Measurements from ENCODE around the gene TNNI3K.

The TNNI3K gene

DNA sequence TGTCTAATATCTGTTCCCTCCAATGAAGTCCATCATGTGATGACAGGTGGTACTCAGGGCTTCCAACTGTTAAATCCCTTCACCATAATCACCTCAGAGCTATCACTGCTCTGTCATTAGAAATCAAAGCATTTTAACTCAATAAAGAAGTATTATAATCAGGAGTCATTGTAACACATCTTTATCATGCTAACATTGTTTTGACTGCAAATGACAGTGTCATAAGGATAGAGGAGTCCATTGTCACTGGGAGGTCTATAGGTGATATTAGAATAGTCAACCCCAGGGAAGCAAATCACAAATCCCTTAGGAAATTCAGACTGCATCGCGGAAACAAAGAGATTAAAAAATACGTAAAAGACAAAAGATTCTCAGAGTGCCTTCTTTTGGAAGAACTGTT is 246.4 kb downstream of the TNNI3K start:
- no peak for DNase-seq (ENCODE audit: extremely low read depth in 1 of 2, low read depth in 1 of 2)

DNA sequence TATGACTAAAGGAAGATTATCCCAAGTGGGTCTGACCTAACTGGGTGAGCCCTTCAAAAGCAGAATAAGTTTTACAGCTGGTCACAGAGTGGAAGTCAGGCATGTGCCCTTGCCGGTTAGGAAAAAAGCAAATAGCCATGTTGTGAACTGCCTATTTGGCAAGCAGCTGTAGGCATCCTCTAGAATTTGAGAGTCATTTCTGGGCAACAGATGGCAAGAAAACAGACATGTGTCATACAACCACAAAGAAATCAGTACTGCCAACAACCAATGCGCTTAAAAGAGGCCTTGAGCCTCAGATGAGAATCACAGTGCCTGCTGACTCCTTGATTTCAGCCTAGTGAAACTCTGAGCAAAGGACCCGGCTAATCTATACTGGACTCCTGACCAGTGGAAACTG is 250.4 kb downstream of the TNNI3K start:
- no peak for DNase-seq (ENCODE audit: extremely low read depth in 1 of 2, low read depth in 1 of 2)

DNA sequence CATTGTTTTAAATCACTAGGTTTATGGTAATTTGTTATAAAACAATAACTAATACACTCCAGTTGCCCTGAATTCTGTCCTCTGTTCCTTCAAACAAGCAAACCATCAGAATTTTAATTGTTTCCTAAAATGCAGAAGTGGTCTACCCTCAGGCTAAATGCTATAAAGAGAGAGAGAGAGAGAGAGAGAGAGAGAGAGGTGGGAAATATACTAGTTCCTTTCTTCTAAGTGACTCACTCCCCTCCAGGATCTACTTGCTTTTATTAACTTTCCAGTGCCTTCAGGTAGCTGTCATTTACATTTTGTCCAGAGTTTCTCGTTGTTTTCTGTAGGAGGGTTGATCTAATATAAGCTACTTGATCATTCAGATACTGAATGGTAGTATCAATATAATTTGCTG is 250.8 kb downstream of the TNNI3K start:
- DNase-seq (ENCODE audit: extremely low read depth in 1 of 2, low read depth in 1 of 2) = no peak

DNA sequence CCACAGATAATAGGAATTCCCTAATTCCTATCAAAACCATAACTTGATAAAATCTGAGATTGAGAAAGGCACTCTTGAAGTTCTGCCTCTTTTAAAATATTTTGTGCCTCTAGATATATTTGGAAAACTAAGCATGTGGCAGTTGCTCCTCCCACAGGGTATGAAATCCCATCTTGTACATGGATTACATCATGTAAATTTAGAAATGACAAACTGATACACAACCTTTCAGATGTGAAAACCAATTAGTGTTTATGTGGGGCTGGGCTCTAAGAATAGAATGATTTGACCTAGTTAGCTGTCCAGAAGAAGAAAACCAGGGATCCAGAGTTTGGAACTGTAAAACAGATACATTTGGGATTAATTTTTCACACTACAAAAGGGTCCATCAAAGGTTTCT is 261.5 kb downstream of the TNNI3K start:
- DNase-seq (ENCODE audit: extremely low read depth in 1 of 2, low read depth in 1 of 2) = no peak

DNA sequence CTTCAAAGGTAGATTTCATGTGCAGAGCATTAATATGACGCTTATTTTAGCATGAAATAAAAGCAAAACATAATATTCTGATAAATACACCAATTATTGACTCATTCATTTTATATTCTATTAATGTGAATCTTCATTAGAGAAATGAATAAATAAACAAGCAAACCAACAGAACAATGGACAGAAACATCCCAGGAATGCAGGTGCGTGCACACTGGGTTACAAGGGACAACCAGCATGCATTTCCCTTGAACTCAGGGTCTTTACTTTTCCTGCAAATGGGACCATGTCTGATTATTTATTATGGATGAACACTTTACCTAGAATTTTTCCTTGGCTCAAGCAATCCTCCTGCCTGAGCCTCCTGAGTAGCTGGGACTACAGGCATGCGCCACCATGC is 263.7 kb downstream of the TNNI3K start:
- DNase-seq (ENCODE audit: extremely low read depth in 1 of 2, low read depth in 1 of 2) = no peak

DNA sequence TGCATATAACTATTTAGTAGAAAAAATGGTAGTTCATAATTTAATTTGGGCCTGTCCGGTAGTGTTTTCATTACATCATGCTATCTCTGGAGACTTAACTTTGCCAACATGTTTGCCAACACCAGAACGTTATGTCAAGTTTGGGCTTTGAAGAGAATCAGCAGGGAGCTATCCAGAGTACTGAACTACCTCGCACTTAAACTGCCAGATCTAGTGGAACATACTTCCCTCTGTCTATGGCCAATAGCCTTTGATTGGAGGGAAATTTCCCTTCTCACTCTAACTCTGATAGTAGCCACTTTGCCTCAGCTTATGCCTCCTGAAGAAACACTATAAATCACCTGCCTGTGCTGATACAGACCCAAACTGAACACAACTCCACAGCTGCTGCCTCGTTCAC is 267.2 kb downstream of the TNNI3K start:
- DNase-seq (ENCODE audit: extremely low read depth in 1 of 2, low read depth in 1 of 2) = no peak

DNA sequence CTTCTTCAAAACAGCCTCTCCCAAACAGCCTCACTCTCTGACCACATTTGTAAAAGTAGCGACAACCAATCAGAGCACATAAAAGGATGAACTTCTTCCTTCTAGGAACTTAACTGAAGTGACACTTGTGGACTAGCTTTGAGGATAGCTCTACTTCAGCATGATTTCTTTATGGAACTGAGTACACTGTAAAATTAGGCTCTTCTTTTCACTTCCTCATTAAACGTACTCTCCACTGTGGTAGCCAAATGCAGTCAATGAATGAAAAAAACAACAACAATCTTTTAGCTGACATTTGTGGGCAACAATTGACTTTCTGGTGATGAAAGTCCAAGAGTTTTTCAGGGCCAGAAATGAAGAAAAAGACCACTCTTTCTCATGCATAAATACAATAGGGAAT is 267.7 kb downstream of the TNNI3K start:
- DNase-seq (ENCODE audit: extremely low read depth in 1 of 2, low read depth in 1 of 2) = no peak

DNA sequence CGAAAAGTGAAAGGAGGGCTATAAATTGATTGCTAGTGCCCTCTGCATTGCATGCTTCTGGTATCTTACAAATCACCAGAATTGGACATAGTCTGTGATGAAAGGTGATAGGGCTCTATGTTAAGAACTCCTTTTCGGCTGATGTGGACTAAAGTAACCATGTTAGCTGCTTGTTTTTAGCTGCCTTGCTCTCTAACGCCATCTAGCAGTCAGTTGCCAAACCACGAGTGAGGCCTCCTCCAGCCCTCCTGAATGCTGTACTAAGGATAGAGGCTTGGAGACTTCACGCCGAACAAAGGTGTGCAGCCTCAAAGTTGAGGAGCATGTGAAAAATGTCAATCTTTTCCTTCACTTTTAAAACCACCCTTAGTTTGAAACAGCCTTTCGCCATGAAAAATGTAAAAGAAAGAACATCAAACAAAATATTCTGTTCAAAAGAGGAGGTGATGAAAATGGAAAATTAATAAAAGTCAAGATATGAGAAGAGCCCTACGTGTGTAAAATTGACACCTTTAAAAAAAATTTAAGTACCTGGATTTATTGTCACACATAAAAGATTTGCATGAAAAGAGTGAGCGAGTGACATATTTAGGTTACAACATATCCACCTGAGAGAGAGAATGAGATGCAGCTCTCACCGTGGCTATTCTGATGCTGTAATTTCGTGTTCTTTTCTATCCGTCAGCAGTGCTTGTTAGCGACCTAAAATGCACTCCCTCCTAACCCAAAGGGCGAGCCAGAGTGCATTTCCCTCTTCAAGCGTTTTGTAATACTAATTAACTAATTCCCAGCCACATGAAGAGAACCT is 269.1 kb downstream of the TNNI3K start:
- DNase-seq (ENCODE audit: extremely low read depth in 1 of 2, low read depth in 1 of 2) = no peak

DNA sequence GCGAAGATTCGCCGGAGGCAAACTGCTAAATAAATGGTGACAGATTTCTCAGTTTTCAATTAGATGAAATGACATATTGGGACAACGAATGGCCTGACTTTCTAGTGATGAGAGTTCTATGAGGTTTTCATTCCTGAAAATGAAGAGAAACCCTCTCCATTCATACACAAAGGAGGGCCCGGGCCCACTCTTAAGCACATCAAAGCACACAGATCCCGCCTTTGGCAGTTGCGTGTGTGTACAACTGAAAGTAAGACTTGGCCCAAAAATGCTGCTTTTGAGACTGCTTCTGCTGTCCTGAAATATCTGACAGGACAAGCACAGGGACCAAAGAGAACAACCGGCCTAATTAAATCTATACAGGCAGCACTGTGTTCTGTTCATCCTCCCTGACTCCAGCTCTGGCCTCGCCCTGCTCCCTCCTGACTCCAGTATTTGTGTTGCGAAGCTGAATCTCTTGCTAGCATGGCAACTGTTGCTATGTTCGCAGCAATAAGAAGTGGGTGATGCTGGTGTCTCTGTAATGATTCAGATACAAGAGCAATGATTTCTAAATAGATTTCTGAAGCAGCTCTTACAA is 269.8 kb downstream of the TNNI3K start:
- DNase-seq (ENCODE audit: extremely low read depth in 1 of 2, low read depth in 1 of 2) = no peak

DNA sequence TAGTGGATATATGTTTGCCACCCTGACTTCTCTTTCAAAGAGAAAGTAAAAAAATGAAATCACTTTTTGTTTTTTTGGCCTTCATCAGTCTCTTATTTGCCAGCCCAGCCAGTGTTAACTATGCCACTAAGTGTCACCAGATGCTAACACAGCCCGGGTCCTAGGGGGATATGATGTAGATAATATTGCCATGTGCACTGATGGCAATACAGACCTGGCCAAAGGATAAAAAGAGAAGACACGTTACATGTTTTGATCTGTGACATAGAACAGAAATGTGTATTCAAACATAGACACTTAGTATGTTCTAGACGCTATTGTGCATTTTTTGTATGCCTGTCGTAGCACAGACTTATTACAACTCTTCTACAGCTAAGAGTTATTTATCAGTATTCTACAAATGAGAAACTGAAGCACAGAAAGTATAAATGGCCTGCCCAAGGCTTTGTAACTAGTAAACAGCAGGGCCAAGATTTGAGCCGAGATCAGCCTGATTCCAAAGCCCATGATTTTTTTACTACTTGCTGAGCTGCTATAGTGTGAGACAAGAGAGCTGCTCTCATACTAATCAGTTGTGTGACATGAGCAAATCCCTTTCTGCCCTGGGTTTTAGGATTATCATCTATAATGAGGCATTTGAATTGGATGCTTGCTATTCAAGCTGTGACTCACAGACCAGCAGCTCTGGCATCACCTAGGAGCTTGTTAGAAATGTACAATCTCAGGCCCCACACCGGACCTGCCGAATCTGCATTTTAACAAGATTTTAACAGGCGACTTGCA is 270.9 kb downstream of the TNNI3K start:
- DNase-seq (ENCODE audit: extremely low read depth in 1 of 2, low read depth in 1 of 2) = no peak

DNA sequence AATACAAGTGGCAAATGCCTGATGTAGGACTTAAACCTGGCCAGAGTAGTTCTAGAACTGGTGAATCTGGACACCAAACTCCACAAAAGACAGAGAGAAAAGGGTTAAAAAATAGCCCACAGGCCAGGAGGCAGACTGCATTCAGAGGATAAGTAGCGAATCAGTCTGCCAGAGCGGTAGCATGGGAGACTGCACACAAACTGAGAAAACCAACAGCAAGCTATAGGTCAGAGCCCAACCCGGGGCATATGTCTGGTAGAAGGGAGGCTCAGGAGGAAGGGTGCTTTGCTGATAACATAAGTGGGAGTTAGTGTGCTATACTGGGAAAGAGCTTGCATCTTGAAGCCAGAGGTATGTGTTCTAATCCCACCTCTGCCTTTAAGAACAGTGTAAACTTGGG is 273.3 kb downstream of the TNNI3K start:
- DNase-seq (ENCODE audit: extremely low read depth in 1 of 2, low read depth in 1 of 2) = no peak

DNA sequence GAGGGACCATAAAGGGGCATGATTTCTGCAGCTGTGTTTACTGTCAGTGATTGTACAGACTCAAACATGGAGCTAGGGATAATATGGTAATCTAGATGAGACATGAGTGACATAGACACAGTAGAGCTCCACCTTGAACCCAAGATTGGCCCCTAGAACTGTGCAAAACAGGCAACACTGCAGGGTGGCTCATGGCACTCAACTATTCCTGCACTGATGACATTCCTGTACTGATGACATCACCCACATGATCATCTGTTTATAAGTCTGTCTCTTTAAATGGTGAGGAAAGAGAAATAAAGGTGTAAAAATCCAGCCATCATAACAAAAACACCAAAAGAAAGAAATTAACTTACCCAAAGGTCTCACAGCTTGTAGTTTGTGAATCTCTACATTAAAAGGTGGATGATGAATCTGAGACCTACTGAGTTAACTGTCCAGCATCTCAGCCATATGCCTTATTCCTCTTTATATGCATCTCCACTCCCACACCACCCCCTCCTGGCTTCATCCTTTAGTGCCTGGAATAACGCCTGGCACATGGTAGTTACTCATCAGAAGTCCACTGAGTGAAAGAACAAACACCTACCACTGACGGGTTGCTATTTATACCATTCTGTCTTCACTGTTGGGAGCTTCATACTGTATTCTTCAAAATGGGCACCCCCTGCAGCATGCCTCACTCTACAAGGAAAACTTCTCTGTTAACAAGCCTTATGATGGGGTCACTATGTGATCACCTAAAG is 277.2 kb downstream of the TNNI3K start, which contains the start of gene LRRC53:
LRRC53 (minus strand) TSS at position 442 of the 746 bp plus-strand sequence. CDS start 29,262 bp downstream, outside the sequence.
- DNase-seq (ENCODE audit: extremely low read depth in 1 of 2, low read depth in 1 of 2) = no peak

DNA sequence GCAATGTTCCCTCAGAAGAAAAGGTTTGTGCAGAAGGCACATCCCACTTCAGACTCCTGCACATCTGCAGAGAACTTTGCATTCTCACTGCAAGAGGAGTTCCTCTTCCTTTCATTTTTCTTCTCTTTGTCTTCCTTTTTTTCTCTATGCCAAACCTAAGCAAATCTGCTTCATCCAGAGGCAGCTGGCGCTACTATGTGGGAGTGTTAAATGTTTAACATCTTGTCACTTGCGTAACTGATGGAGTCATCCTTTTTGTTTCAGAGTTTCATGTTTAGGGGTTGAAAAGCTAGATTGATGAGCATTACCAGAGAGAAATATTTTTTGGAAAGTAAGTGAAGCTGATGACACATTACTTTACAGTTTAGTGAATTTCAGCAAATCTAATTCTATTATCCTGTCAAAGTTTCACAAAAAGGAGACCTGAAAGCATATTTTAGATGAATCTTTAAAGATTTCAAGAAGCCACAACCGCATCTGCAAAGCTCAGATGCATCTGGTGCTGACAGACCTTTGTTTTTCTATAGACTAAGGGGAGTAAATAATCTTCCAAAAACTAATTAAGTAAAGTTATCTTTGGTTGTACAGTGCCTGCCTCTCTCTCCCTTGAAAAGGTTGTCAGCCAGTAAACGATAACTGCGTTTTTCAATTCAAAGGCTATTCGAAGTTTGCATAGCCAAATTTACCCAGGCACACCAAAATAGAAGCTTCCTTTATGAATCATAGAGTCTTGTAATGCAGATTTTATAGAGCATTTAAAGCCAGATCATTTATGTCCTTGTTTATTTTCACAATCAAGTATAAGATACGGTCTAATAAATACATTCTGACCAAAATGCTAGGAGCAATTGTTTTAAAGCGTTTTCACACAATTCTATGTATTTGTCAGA is 278.5 kb downstream of the TNNI3K start:
- no peak for DNase-seq (ENCODE audit: extremely low read depth in 1 of 2, low read depth in 1 of 2)

DNA sequence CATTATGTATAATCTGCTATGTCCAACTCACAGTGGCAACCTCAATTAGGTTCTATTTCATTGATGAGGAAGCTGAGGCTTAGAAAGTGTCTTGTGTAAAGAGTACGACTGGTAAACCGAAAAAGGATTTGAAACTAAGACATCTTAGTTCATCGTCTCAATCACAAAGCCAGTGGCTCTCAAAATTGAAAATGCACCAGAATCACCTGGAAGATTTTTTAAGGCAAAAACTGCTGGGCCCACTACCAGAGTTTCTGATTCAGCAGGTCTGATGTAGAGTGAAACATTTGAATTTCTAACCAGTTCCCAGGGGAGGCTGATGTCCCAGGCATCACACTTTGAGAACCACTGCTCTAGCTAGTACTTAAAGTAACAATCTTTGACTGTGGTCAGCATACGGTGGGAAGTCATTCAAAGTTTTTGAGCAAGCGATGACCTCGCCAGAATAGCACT is 282.4 kb downstream of the TNNI3K start:
- DNase-seq (ENCODE audit: extremely low read depth in 1 of 2, low read depth in 1 of 2) = no peak

DNA sequence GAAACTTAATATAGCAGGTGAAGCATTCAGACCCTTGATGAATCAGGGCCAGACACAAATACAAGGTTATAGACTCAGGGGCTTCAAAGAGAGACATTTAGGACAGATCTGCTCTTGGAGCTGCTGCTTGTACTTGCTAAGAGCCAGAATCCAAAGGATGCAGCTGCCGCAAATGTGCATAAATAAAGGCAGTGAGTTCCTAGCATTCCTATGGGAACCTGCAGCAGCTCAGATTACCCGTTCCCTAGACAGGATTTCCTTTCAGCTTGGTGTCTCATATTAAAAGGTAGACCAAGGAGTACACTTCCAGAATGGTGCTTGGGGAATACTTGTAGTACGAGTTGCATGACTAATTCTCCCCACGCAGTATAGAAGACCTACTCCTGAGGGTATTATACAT is 287.0 kb downstream of the TNNI3K start:
- DNase-seq (ENCODE audit: extremely low read depth in 1 of 2, low read depth in 1 of 2) = no peak

DNA sequence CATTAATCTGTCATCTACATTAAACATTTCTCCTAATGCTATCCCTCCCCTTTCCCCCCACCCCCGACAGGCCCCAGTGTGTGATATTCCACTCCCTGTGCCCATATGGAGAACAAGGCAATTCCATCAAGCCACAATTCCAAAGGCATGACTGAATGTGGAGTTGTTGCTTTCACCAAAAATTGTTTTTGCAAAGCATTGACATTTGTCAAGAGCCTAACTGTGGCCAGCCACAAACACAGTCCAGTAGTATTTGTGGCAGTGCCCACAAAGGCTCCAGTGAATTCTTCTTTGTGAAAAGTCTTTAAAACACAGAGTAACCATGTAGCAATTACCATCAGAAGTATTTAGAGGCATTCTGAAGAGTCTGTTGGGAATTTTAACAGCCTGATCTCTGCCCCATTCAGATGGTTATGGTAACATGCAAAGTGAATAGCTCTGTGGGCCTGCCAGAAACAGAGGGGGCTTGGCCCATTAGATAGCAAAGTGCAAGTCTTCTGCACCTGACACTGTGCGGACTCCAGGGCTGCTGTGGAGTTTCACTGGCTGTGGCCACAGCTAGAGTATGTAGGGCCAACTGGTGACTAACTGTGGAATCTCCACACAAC is 288.8 kb downstream of the TNNI3K start:
- DNase-seq (ENCODE audit: extremely low read depth in 1 of 2, low read depth in 1 of 2) = no peak

DNA sequence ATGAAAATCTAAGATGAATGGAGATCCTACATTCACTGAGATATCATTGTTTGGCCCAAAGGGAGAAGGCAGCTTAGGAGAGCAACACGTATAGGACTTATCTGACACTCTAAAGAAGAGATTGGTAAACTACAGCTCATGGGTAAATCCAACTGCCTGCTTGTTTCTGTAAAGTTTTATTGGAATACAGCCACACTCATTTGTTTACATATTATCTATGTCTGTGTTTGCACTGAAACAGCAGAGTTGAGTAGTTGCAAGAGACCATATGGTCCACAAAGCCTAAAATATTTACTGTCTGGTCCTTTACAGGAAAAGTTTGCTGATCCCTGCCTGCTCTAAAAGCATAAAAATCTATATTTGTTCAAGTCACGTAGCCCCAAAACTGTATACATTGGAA is 291.5 kb downstream of the TNNI3K start:
- no peak for DNase-seq (ENCODE audit: extremely low read depth in 1 of 2, low read depth in 1 of 2)

DNA sequence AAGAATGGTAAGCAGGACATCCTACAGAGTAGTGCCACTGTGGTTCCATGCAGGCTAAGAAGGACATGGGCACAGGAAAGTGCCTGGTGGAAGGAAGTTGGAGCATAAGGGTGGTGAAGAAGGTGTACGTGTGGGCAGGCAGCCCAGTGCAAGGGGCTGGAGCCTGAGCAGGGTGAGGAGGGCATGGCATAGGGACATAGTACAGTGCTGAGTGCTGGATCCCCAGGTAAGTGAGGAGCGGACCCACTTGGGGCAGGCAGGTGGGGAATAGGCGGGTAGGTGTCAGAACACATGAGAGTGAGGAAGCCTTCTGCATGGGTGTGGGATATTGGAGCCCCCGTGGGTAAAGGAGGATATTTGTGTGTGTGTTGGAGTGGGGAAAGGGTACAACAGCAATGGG is 292.9 kb downstream of the TNNI3K start:
- no peak for DNase-seq (ENCODE audit: extremely low read depth in 1 of 2, low read depth in 1 of 2)

DNA sequence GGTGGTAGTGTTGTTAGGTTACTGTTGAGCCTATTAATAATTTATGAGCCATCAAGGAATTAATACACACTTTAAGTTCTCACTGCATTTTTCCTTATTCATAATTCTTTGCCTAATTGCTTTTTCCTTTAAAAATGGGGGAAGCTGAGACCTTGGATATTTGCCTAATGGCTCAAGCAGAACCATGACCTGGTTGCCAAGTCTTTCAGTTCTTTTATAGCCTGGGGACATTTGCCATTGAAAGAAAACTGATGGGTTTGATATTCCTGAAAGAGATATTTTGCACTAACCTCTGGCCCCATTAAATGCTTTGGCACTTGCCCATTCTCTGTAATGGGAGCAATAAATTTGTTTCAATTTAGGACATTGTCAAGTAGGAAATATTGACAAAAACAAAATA is 295.7 kb downstream of the TNNI3K start:
- DNase-seq (ENCODE audit: extremely low read depth in 1 of 2, low read depth in 1 of 2) = no peak

DNA sequence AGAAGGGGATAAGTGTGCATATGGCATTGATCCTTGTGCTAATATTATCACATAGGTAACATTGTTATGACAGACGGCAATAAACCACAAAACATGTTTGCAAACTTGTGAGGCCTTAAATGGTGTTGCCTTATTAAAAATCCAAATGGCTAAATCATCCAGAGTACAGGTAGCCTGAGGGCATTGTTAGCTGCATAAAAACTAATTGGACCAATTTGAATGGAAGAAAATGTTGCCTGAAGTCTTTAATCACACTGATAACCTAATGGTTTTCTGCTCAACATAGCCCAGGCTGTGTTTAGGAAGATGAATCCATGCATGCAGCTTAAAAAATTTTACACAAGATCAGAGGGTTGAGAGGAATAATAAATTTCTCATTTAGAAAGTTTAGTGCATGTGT is 296.6 kb downstream of the TNNI3K start:
- DNase-seq (ENCODE audit: extremely low read depth in 1 of 2, low read depth in 1 of 2) = no peak

Measured in activated CD8-positive, alpha-beta memory T cell treated with anti-CD3 and anti-CD28 coated beads for 1 hour (primary cell).